GM12865 (cell line): ENCODE results near the gene APC.

Experiments used
- DNase-seq: peaks from one replicate; pipeline ENCODE4 v3.0.0; 2010; ENCODE audit warnings: low read depth
- H3K4me3 ChIP-seq: 2 replicates; pipeline ENCODE4 v1.5.1; 2011; ENCODE audit warnings: mild to moderate bottlenecking, low read depth, low read length, control low read depth
- CTCF ChIP-seq: IDR thresholded peaks from 2 replicates; pipeline ENCODE4 v1.5.1; 2011; ENCODE audit warnings: low read length, control low read depth, low read depth, inconsistent platforms; ENCODE audit not compliant: insufficient read depth; ENCODE audit errors: missing control alignments

APC gene

DNA sequence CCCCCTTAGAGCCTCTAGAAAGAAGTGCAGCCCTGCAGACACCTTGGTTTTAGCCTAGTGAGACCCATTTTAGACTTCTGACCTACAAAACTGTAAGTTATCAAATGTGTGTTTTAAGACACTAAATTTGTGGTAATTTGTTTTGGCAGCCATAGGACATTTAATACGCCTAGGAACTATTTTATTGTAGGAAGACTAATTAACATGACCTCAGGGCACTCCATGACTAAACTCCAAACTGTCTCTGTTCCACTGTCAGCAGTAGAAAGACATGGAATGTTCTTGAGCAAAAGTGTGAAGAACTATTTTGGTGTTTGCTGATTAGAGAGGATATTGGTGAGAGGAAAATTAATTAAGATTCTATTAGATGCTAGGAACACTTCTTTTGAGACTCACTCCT, 4.1 kb upstream of the APC start:
- no peak for DNase-seq
- no peak overlapping the region for H3K4me3 ChIP-seq
- TF ChIP-seq CTCF, result no peak

DNA sequence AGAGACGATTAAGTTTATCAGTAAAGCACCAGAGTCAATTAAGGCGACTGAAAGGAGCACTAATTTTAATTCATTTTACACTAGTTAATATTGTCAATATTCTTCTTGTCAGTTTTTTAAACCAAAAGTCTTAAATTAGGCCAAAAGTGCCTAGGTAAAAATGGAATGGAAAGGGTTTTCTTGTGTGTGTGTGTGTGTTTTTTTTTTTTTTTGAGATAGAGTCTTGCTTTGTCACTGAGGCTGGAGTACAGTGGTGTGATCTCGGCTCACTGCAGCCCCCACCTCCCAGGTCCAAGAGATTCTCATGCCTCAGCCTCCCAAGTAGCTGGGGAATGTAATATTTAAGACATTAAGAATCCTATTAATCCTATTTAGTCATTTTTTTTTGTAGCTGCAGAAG, 3.1 kb upstream of the APC start:
- no peak for TF ChIP-seq CTCF
- no peak for DNase-seq
- H3K4me3 ChIP-seq, result no peak overlapping the region

GRCh38 chr5:112735702-112736101, 2.0 kb upstream of the APC start:
- no peak for TF ChIP-seq CTCF
- H3K4me3 ChIP-seq, result no peak overlapping the region
- DNase-seq, result no peak

DNA sequence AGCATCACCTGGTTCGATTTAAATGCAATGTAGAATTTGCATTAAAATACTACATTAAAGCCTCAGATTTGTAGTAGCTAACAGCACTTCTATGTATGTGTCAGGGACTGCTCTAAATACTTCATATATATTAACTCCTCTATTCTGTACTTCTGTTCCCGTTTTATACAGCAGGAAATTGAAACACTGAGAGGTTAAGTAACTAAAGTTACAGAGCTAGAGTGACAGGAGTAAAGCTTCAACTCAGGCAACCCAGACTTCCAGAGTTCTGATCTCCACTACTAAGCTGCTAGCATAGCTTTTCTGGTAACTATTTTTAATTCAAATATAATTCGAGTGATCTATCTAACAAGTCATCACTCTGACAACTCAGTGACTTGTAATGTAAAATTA, 619 bp upstream of the APC start:
- TF ChIP-seq CTCF, result no peak
- peak overlapping the region; percentile 90 for H3K4me3 ChIP-seq
- no peak for DNase-seq

DNA sequence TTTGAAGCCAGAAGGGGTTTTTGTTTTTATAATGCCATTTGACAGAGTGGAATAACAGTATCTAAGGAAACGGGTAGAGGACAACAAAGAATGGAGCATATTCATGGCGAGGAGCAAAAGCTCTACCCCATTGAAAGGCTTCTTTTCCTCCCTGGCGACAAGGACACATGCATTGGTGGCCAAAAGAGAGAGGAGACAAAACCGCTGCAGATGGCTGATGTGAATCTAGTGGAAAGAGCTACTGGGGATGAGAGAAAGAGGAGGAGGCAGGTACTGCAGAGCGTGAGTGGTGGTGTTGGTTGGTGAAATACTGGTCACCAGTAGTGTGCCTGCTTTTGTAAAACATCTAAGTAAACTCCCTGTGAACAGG, 491 bp downstream of the APC start:
- DNase-seq, result peak; percentile 26

DNA sequence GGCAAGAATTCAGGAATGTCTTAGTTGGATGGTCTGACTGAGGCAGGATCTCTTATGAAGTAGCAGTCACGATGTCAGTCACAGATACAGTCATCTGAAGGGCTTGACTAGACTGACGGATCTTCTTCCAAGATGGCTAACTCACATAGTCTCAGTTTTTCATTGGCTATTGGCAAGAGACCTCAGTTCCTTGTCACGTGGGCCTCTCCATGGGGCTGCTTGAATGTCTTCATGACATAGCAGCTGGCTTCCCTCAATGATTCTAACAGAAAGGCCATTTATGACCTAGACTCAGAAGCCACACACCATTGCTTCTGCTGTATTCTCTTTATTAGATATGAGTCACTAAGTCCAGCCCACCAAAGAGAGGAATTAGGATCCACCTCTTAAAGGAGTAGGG, 4.7 kb downstream of the APC start:
- DNase-seq, result peak; percentile 7
- no peak overlapping the region for H3K4me3 ChIP-seq

More for the DNA sequence above, 491 bp downstream of the APC start:
- no peak for TF ChIP-seq CTCF
- peak overlapping the region; percentile 90 for H3K4me3 ChIP-seq

More for the DNA sequence above, 4.7 kb downstream of the APC start:
- no peak for TF ChIP-seq CTCF
